GM12878 (cell line): ENCODE measurements around the gene ANK3.

Source experiments
- CTCF ChIP-seq, 3 experiments: IDR thresholded peaks in 2 of 3; conservative IDR thresholded peaks in 1 of 3; 2 replicates each; pipeline ENCODE4 v1.5.1; 2011; ENCODE audit warnings: low read depth in 3 of 3, low read length in 3 of 3, mild to moderate bottlenecking in 3 of 3, control low read depth in 2 of 3, moderate library complexity in 2 of 3, inconsistent platforms in 1 of 3, mixed read lengths in 1 of 3; ENCODE audit not compliant: control insufficient read depth in 2 of 3, insufficient read depth in 1 of 3; ENCODE audit errors: extremely low read depth in 1 of 3
- MEF2B ChIP-seq: fragments of 450-650 bp; IDR thresholded peaks from 2 replicates; pipeline ENCODE4 v1.6.1; 2018; ENCODE audit warnings: mild to moderate bottlenecking, moderate library complexity; ENCODE audit not compliant: partially characterized antibody, poor library complexity, severe bottlenecking
- PBX3 ChIP-seq: IDR thresholded peaks from 2 replicates; pipeline ENCODE4 v1.6.1; 2011; ENCODE audit warnings: mild to moderate bottlenecking, low read depth, low read length, moderate library complexity; ENCODE audit not compliant: insufficient replicate concordance
- POLR2A ChIP-seq: IDR thresholded peaks from 2 replicates; pipeline ENCODE4 v1.6.1; 2011; ENCODE audit warnings: low read depth, mild to moderate bottlenecking, low read length

DNA sequence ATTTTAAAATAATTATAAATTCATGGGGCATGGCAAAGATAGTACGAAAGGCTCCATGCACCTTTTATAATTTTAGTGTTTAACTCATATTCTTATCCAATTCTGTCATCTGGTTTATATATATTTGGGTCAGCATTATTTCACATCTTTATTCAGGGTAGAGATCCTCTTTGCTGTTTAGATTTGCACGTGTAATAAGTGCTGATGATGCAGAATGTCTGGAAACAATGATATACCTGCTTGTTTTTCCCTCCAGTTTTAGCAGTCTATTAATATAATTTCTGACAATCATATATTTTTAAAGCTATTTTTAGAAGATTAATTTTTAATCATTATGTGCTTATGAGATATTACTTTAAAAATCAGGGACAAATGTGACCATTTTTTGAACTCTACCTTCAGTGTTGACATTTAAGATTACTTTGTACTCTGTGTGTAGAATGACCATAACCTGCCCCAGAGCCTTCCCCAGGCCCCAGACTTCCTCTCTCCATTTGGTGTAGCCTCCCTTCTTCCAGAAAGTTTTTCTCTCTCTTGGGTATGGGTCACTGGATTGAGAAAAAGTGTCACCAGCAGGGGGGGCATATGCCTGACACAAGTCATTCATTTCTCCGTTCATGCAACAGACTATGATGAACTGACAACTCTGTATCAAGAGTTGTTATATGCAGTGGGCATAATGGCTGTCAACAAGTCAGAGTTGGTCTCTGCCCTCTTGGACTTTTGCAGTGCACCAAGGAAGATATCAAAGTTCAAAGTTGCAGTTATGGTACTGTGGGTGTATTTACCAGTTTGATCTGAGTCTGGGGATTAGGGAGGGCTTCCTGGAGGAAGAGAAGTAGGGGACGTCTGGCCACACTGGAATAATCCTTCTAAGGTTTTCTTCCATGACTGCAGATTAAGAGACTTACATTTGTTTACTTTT lies 290.7 kb downstream of the ANK3 start:
- TF ChIP-seq PBX3: no peak
- no peak for TF ChIP-seq POLR2A
- no peak for TF ChIP-seq MEF2B
- TF ChIP-seq CTCF (IDR thresholded peaks at IDR 0.05 in 2 of 3, conservative IDR thresholded peaks at IDR 0.05 in 1 of 3; ENCODE audit: control insufficient read depth in 2 of 3, extremely low read depth in 1 of 3, insufficient read depth in 1 of 3, low read depth in 3 of 3, low read length in 3 of 3): peak; percentile 22 to 36 (median 34); a peak in 5 of 6 replicates
